ENCODE measurements around the gene COL3A1. TPM values are rescaled to one million over a fixed set of nuclear protein-coding genes. Genes with fewer than 3 reads are reported as not detected.

Gene COL3A1
- total RNA-seq, 1 donor from 2014 or later = 13.4 TPM

DNA sequence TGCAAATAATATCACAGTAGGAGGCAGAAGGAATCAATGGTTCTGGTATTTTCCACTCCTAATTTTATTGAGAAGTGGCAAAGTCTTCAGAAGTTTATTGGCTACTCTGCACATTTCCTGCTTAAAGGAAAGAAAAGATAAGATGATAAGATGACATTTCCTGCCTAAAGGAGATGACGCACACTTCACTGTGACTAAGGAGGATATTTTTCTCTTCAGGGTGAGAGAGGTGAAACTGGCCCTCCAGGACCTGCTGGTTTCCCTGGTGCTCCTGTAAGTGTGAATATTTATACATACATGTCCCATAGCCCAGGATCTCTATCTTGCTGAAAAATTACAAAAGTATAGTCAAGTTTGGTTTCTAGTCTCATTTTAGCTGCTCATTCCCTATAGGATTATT is 27.9 kb downstream of the COL3A1 start:
- no peak for DNase-seq (ENCODE audit: low read depth)
- TF ChIP-seq, protein P1, sequence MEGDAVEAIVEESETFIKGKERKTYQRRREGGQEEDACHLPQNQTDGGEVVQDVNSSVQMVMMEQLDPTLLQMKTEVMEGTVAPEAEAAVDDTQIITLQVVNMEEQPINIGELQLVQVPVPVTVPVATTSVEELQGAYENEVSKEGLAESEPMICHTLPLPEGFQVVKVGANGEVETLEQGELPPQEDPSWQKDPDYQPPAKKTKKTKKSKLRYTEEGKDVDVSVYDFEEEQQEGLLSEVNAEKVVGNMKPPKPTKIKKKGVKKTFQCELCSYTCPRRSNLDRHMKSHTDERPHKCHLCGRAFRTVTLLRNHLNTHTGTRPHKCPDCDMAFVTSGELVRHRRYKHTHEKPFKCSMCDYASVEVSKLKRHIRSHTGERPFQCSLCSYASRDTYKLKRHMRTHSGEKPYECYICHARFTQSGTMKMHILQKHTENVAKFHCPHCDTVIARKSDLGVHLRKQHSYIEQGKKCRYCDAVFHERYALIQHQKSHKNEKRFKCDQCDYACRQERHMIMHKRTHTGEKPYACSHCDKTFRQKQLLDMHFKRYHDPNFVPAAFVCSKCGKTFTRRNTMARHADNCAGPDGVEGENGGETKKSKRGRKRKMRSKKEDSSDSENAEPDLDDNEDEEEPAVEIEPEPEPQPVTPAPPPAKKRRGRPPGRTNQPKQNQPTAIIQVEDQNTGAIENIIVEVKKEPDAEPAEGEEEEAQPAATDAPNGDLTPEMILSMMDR (IDR thresholded peaks at IDR 0.05; ENCODE audit: insufficient read depth, low read length, poor library complexity, severe bottlenecking) = no peak
- Histone ChIP-seq H3K36me3 (ENCODE audit: control insufficient read depth, insufficient read depth, low read length) (no peaks in the 10 kb centered on the region), H3K27me3 (ENCODE audit: control insufficient read depth, insufficient read depth, low read length) (no peaks in the 10 kb centered on the region), H3K4me3 (ENCODE audit: low read depth, low read length) (no peak overlapping the region)

DNA sequence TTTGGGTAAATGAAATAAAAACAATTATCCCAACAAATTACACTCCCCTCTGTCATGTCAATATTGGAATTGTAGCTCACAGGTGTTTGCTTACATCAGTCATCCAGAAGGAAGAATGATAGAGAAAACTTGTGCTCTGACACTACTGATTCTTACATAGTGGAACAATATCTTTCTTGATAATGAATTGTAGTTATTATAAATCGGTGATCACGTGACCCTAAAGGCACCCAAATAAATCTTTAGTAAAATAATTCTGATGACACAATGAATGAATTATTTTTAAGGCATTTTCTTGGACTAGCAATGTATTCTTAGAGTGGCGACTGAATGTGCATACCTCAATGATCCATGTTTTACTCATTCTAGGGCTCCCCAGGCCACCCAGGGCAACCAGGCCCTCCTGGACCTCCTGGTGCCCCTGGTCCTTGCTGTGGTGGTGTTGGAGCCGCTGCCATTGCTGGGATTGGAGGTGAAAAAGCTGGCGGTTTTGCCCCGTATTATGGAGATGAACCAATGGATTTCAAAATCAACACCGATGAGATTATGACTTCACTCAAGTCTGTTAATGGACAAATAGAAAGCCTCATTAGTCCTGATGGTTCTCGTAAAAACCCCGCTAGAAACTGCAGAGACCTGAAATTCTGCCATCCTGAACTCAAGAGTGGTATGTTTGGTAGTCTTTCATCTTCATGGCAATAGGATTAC is 34.5 kb downstream of the COL3A1 start:
- H3K27me3 ChIP-seq (ENCODE audit: control insufficient read depth, insufficient read depth, low read length) = no peaks in the 10 kb centered on the region

DNA sequence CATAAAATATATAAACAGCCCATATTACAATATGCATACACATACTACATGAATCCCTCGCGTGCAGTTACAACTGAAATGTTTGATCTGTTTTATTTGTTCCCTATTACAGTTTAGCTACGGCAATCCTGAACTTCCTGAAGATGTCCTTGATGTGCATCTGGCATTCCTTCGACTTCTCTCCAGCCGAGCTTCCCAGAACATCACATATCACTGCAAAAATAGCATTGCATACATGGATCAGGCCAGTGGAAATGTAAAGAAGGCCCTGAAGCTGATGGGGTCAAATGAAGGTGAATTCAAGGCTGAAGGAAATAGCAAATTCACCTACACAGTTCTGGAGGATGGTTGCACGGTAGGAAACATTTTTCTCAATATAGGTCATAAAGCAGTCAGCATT is 36.4 kb downstream of the COL3A1 start:
- DNase-seq (ENCODE audit: low read depth) = no peak
- no peaks in the 10 kb centered on the region for H3K27me3 ChIP-seq (ENCODE audit: control insufficient read depth, insufficient read depth, low read length)
- TF ChIP-seq, protein P1 (IDR thresholded peaks at IDR 0.05; ENCODE audit: insufficient read depth, low read length, poor library complexity, severe bottlenecking) = no peak
- H3K4me3 ChIP-seq (ENCODE audit: low read depth, low read length) = no peak overlapping the region
- H3K36me3 ChIP-seq (ENCODE audit: control insufficient read depth, insufficient read depth, low read length) = no peaks in the 10 kb centered on the region

More for the DNA sequence above, 34.5 kb downstream of the COL3A1 start:
- no peak overlapping the region for H3K4me3 ChIP-seq (ENCODE audit: low read depth, low read length)
- DNase-seq (ENCODE audit: low read depth) = no peak
- H3K36me3 ChIP-seq (ENCODE audit: control insufficient read depth, insufficient read depth, low read length) = no peaks in the 10 kb centered on the region
- TF ChIP-seq, protein P1 (IDR thresholded peaks at IDR 0.05; ENCODE audit: insufficient read depth, low read length, poor library complexity, severe bottlenecking) = no peak

DNA sequence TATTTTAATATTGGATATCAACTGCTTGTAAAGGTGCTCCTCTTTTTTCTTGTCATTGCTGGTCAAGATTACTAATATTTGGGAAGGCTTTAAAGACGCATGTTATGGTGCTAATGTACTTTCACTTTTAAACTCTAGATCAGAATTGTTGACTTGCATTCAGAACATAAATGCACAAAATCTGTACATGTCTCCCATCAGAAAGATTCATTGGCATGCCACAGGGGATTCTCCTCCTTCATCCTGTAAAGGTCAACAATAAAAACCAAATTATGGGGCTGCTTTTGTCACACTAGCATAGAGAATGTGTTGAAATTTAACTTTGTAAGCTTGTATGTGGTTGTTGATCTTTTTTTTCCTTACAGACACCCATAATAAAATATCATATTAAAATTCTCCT is 38.2 kb downstream of the COL3A1 start:
- Histone ChIP-seq H3K36me3 (ENCODE audit: control insufficient read depth, insufficient read depth, low read length) (no peaks in the 10 kb centered on the region), H3K27me3 (ENCODE audit: control insufficient read depth, insufficient read depth, low read length) (no peaks in the 10 kb centered on the region), H3K4me3 (ENCODE audit: low read depth, low read length) (no peak overlapping the region)
- no peak for DNase-seq (ENCODE audit: low read depth)
- TF ChIP-seq, protein P1 (IDR thresholded peaks at IDR 0.05; ENCODE audit: insufficient read depth, low read length, poor library complexity, severe bottlenecking) = no peak

DNA sequence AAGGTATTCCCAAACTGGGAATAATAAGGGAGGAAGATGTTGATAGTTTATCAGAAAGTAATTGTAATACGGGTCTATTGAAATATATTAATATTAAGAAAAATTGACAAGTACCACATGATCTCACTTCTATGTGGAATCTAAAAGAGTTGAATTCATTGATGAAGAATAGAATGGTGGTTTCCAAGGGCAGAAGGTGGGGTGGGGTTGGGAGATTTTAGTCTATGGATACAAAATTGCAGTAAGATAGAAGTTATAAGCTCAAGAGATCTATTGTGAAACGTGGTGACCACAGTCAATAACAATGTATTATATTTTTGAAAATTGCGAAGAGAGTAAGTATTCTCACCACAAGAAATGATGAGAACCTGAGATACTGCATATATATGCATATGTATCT is 38.9 kb downstream of the COL3A1 start:
- no peaks in the 10 kb centered on the region for H3K36me3 ChIP-seq (ENCODE audit: control insufficient read depth, insufficient read depth, low read length)
- TF ChIP-seq, protein P1 (IDR thresholded peaks at IDR 0.05; ENCODE audit: insufficient read depth, low read length, poor library complexity, severe bottlenecking) = no peak
- DNase-seq (ENCODE audit: low read depth) = no peak
- H3K27me3 ChIP-seq (ENCODE audit: control insufficient read depth, insufficient read depth, low read length) = no peaks in the 10 kb centered on the region
- H3K4me3 ChIP-seq (ENCODE audit: low read depth, low read length) = no peak overlapping the region

Measured in kidney epithelial cell (primary cell).